Right atrium auricular region (tissue), 2 donors: Measurements from ENCODE around the gene RNF149. TPM values are rescaled to one million over a fixed set of nuclear protein-coding genes. Genes with fewer than 3 reads are reported as not detected.

Experiments used
- DNase-seq: peaks from one replicate; pipeline ENCODE4 v3.0.0-alpha.2; 2019; ENCODE audit warnings: low spot score
- H3K27ac ChIP-seq, 2 donors: fragments of 200-600 bp; sonication (generic); 1 replicate in 1 of 2; 2 replicates in 1 of 2; pipeline ENCODE4 v1.5.1; 2016 to 2019
- H3K27me3 ChIP-seq, 2 donors: fragments of 200-600 bp; sonication (generic); one replicate each; pipeline versions ENCODE4 v1.5.1 to v1.6.0; 2017 to 2019
- H3K36me3 ChIP-seq: fragments of 200-600 bp; sonication (generic); one replicate; pipeline ENCODE4 v1.5.1; 2016
- H3K4me1 ChIP-seq, 2 donors: fragments of 200-600 bp; sonication (generic); one replicate each; pipeline versions ENCODE4 v1.5.1 to v1.6.0; 2017 to 2019
- H3K4me3 ChIP-seq, 2 donors: fragments of 200-600 bp; sonication (generic); 1 replicate in 1 of 2; 2 replicates in 1 of 2; pipeline ENCODE4 v1.5.1; 2017 to 2019; ENCODE audit warnings: mild to moderate bottlenecking in 1 of 2, moderate library complexity in 1 of 2
- H3K9me3 ChIP-seq, 2 donors: fragments of 200-600 bp; sonication (generic); one replicate each; pipeline ENCODE4 v1.5.1; 2019
- CTCF ChIP-seq, 2 donors: fragments of 200-600 bp; sonication (generic); IDR thresholded peaks; one replicate each; pipeline ENCODE4 v1.5.1; 2019; ENCODE audit warnings: antibody characterized with exemption in 2 of 2
- total RNA-seq, 2 donors: library from RNA; depleted of rRNA; stranded (reverse); fragments of >200 nt; gene quantifications; one replicate each; pipeline ENCODE4 v1.1.0, GENCODE V29; 2016

The RNF149 gene
- total RNA-seq, 2 donors from 2014 or later, result 21.0 to 30.8 TPM

- H3K4me3 ChIP-seq, result no peak overlapping the region
- no peaks in the 10 kb centered on the region for H3K9me3 ChIP-seq
- no peak for DNase-seq
- no peaks in the 10 kb centered on the region for H3K36me3 ChIP-seq
- no peaks in the 10 kb centered on the region for H3K27me3 ChIP-seq
- no peak overlapping the region for H3K27ac ChIP-seq
- no peaks in the 10 kb centered on the region for H3K4me1 ChIP-seq
- no peak for TF ChIP-seq CTCF (IDR thresholded peaks at IDR 0.05)
Observed at GRCh38 chr2:101344137-101344536, 35.6 kb upstream of the RNF149 start.

GRCh38 chr2:101342625-101343008 is 34.1 kb upstream of the RNF149 start:
- no peak for TF ChIP-seq CTCF (IDR thresholded peaks at IDR 0.05)

GRCh38 chr2:101341901-101342624 is 33.6 kb upstream of the RNF149 start:
- H3K27ac ChIP-seq, result no peak overlapping the region
- TF ChIP-seq CTCF (IDR thresholded peaks at IDR 0.05), result peak; percentile 65 to 87
- H3K27me3 ChIP-seq, result no peaks in the 10 kb centered on the region
- H3K36me3 ChIP-seq, result no peaks in the 10 kb centered on the region
- no peak overlapping the region for H3K4me3 ChIP-seq
- H3K9me3 ChIP-seq, result no peaks in the 10 kb centered on the region
- no peaks in the 10 kb centered on the region for H3K4me1 ChIP-seq
- peak; percentile 78 for DNase-seq

More at GRCh38 chr2:101342625-101343008, 34.1 kb upstream of the RNF149 start:
- Histone ChIP-seq H3K9me3 (no peaks in the 10 kb centered on the region), H3K4me1 (no peaks in the 10 kb centered on the region), H3K27ac (no peak overlapping the region), H3K27me3 (no peaks in the 10 kb centered on the region), H3K36me3 (no peaks in the 10 kb centered on the region), H3K4me3 (no peak overlapping the region)
- DNase-seq, result no peak

- H3K4me1 ChIP-seq, result no peaks in the 10 kb centered on the region
- no peak for DNase-seq
- H3K27me3 ChIP-seq, result no peaks in the 10 kb centered on the region
- no peaks in the 10 kb centered on the region for H3K9me3 ChIP-seq
- no peak overlapping the region for H3K4me3 ChIP-seq
- TF ChIP-seq CTCF (IDR thresholded peaks at IDR 0.05), result no peak
- no peak overlapping the region for H3K27ac ChIP-seq
- no peaks in the 10 kb centered on the region for H3K36me3 ChIP-seq
Observed at GRCh38 chr2:101341421-101341820, 32.9 kb upstream of the RNF149 start.

- Histone ChIP-seq H3K27ac (no peak overlapping the region), H3K9me3 (no peaks in the 10 kb centered on the region), H3K36me3 (no peaks in the 10 kb centered on the region), H3K27me3 (no peaks in the 10 kb centered on the region), H3K4me1 (no peaks in the 10 kb centered on the region), H3K4me3 (no peak overlapping the region)
- DNase-seq, result no peak
- no peak for TF ChIP-seq CTCF (IDR thresholded peaks at IDR 0.05)
Observed at GRCh38 chr2:101340141-101340551, 31.6 kb upstream of the RNF149 start.
